Breast epithelium (tissue), 4 donors: Measurements from ENCODE around the gene DNAJC21. TPM values are rescaled to one million over a fixed set of nuclear protein-coding genes. Genes with fewer than 3 reads are reported as not detected.

Source experiments
- DNase-seq, 2 donors: peaks; one replicate each; pipeline ENCODE4 v3.0.0-alpha.2; 2019; ENCODE audit warnings: low spot score in 2 of 2
- H3K27ac ChIP-seq, 2 donors: fragments of 200-600 bp; sonication (generic) in 1 of 2; one replicate each; pipeline ENCODE4 v1.5.1; 2016 to 2019; ENCODE audit warnings: mild to moderate bottlenecking in 1 of 2
- H3K27me3 ChIP-seq, 2 donors: fragments of 200-600 bp; sonication (generic) in 1 of 2; one replicate each; pipeline versions ENCODE4 v1.5.1 to v1.6.0; 2017 to 2019; ENCODE audit warnings: control low read depth in 1 of 2, mild to moderate bottlenecking in 1 of 2
- H3K36me3 ChIP-seq: fragments of 200-600 bp; one replicate; pipeline ENCODE4 v1.5.1; 2019
- H3K4me1 ChIP-seq, 2 donors: fragments of 200-600 bp; sonication (generic); one replicate each; pipeline ENCODE4 v1.5.1; 2016 to 2019; ENCODE audit warnings: control low read depth in 1 of 2
- H3K4me3 ChIP-seq, 3 donors: fragments of 200-600 bp; sonication (generic); 1 replicate in 2 of 3; 2 replicates in 1 of 3; pipeline ENCODE4 v1.5.1; 2016 to 2019; ENCODE audit warnings: mild to moderate bottlenecking in 3 of 3, moderate library complexity in 2 of 3
- H3K9me3 ChIP-seq, 2 donors: fragments of 200-600 bp; sonication (generic) in 1 of 2; one replicate each; pipeline ENCODE4 v1.5.1; 2016 to 2019; ENCODE audit warnings: control low read depth in 1 of 2
- POLR2A ChIP-seq: fragments of 450-650 bp; IDR thresholded peaks from one replicate; pipeline ENCODE4 v1.6.1; 2016; ENCODE audit warnings: antibody characterized with exemption, mild to moderate bottlenecking, moderate library complexity
- POLR2AphosphoS5 ChIP-seq, 3 donors: sonication (generic); formaldehyde crosslinking; IDR thresholded peaks; one replicate each; pipeline ENCODE4 v1.6.1; 2017; ENCODE audit warnings: antibody characterized with exemption in 3 of 3
- intact Hi-C: fragments of 100-400 bp; cut with DNase I; formaldehyde crosslinking; loops from one replicate; pipeline ENCODE4 v1.15.1; 2023; ENCODE audit warnings: low total_unique reads
- total RNA-seq, 3 donors: library from RNA; depleted of rRNA; stranded (reverse); fragments of >200 nt; gene quantifications; one replicate each; pipeline ENCODE4 v1.1.0, GENCODE V29; 2016
- TF ChIP-seq, protein P1 (sequence below), 3 donors: fragments of 450-650 bp; IDR thresholded peaks; one replicate each; pipeline ENCODE4 v1.5.1; 2016 to 2017; ENCODE audit warnings: antibody characterized with exemption in 3 of 3, mild to moderate bottlenecking in 3 of 3, moderate library complexity in 3 of 3

DNAJC21 gene
- total RNA-seq, 3 donors from 2014 or later = 33.8 to 39.8 (median 36.9) TPM

DNA sequence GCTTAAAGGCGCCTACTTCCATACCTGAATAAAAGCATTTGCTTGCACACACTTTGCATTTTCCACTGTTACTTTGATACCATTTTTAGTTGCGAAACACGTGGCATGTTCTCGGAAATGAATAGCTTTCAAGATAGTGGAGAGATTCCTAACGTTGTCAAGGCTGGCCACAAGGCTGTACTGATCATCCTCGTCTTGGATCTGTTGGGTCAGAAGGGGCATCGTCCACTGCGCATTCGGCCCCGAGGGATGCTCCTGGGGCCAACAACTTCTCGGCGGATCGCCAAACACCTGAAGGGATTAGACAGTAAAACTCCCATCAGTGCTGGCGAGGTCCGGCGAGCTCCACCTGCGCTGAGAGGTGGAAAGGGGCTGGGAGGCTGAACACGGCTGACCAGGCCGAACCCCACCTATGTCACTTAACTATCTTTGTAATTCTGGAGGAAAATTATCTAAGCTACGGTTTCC lies 14.7 kb upstream of the DNAJC21 start:
- peak overlapping the region; percentile 90 to 91 for H3K27ac ChIP-seq
- H3K27me3 ChIP-seq = no peaks in the 10 kb centered on the region
- no peaks in the 10 kb centered on the region for H3K36me3 ChIP-seq
- no peak for DNase-seq
- H3K9me3 ChIP-seq = no peaks in the 10 kb centered on the region
- TF ChIP-seq POLR2AphosphoS5 (IDR thresholded peaks at IDR 0.05) (no peak), POLR2A (no peak)
- TF ChIP-seq, protein P1, sequence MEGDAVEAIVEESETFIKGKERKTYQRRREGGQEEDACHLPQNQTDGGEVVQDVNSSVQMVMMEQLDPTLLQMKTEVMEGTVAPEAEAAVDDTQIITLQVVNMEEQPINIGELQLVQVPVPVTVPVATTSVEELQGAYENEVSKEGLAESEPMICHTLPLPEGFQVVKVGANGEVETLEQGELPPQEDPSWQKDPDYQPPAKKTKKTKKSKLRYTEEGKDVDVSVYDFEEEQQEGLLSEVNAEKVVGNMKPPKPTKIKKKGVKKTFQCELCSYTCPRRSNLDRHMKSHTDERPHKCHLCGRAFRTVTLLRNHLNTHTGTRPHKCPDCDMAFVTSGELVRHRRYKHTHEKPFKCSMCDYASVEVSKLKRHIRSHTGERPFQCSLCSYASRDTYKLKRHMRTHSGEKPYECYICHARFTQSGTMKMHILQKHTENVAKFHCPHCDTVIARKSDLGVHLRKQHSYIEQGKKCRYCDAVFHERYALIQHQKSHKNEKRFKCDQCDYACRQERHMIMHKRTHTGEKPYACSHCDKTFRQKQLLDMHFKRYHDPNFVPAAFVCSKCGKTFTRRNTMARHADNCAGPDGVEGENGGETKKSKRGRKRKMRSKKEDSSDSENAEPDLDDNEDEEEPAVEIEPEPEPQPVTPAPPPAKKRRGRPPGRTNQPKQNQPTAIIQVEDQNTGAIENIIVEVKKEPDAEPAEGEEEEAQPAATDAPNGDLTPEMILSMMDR (IDR thresholded peaks at IDR 0.05) = no peak
- peak overlapping the region; percentile 79 to 100 (median 93) for H3K4me3 ChIP-seq
- peaks cover 0 to 9% of the 10 kb centered on the region in 2 donors for H3K4me1 ChIP-seq
- intact Hi-C loops = no loop called here

GRCh38 chr5:34915139-34915855 lies 14.1 kb upstream of the DNAJC21 start, which contains the start of the genes BRIX1 and RAD1:
TSS of gene BRIX1 (plus strand) at chr5:34915711. CDS start at chr5:34915739, 28 bp downstream.
TSS of gene RAD1 (minus strand) at chr5:34915504. CDS start at chr5:34914892, 612 bp downstream.
- intact Hi-C loops = no loop called here
- Histone ChIP-seq H3K9me3 (no peaks in the 10 kb centered on the region), H3K4me3 (peak within 1 kb of the TSS; percentile 79 to 100 (median 93)), H3K36me3 (no peaks in the 10 kb centered on the region), H3K27me3 (no peaks in the 10 kb centered on the region), H3K27ac (peak within 1 kb of the TSS; percentile 90 to 91), H3K4me1 (peaks cover 0 to 9% of the 10 kb centered on the region in 2 donors)
- peak; percentile 94 to 95 for DNase-seq
- TF ChIP-seq, protein P1 (IDR thresholded peaks at IDR 0.05) = peak in 1 of 3 donors; percentile 16
- TF ChIP-seq POLR2AphosphoS5 (IDR thresholded peaks at IDR 0.05) (peak; percentile 80 to 89 (median 88)), POLR2A (no peak)

DNA sequence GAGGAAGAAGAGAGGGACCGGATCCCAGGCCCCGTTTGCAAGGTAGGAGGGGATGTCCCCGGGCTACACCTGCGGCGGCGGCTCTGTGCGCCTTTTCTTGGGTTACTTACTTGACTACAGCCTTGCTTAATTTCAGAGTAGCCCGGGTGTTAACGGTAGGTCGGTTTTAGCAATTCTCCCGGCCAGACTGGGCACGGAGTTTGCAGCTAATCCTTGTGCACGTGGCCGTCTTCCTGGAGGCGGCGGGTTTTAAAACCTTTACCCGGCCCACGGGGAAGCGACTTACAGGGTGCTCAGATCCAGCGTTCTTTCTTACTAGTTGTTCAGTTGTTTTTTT lies 13.5 kb upstream of the DNAJC21 start:
- H3K36me3 ChIP-seq = no peaks in the 10 kb centered on the region
- peak overlapping the region; percentile 79 to 100 (median 93) for H3K4me3 ChIP-seq
- H3K4me1 ChIP-seq = peaks cover 0 to 9% of the 10 kb centered on the region in 2 donors
- intact Hi-C loops = no loop called here
- no peaks in the 10 kb centered on the region for H3K9me3 ChIP-seq
- TF ChIP-seq POLR2AphosphoS5 (IDR thresholded peaks at IDR 0.05) (no peak), POLR2A (no peak)
- TF ChIP-seq, protein P1 (IDR thresholded peaks at IDR 0.05) = no peak
- H3K27ac ChIP-seq = peak overlapping the region; percentile 86 to 90
- no peak for DNase-seq
- no peaks in the 10 kb centered on the region for H3K27me3 ChIP-seq

DNA sequence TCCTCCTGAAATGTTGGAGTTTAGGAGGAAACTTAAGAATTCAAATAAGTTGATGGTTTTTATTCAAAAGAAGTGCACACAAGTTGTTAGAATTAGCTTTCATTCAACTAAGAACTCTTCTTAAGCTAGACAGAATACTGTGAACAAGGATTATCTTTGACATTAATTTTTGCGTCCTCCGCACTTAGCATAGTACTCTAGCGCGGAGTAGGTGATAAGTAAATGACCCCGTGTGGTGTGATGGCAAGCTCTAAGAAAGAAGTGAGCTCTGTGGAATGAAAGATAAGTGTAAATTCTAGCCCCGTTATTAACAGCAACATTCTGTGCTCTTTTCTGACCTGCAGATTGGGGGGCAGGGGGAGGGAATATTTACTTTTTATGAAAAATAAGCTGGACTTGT lies 12.8 kb upstream of the DNAJC21 start:
- TF ChIP-seq, protein P1 (IDR thresholded peaks at IDR 0.05) = no peak
- TF ChIP-seq POLR2AphosphoS5 (IDR thresholded peaks at IDR 0.05) (no peak), POLR2A (no peak)
- no peak overlapping the region for H3K27ac ChIP-seq
- H3K4me1 ChIP-seq = peaks cover 0 to 9% of the 10 kb centered on the region in 2 donors
- peak overlapping the region; percentile 79 to 100 (median 93) for H3K4me3 ChIP-seq
- no peaks in the 10 kb centered on the region for H3K27me3 ChIP-seq
- H3K9me3 ChIP-seq = no peaks in the 10 kb centered on the region
- intact Hi-C loops = no loop called here
- H3K36me3 ChIP-seq = no peaks in the 10 kb centered on the region
- DNase-seq = no peak

DNA sequence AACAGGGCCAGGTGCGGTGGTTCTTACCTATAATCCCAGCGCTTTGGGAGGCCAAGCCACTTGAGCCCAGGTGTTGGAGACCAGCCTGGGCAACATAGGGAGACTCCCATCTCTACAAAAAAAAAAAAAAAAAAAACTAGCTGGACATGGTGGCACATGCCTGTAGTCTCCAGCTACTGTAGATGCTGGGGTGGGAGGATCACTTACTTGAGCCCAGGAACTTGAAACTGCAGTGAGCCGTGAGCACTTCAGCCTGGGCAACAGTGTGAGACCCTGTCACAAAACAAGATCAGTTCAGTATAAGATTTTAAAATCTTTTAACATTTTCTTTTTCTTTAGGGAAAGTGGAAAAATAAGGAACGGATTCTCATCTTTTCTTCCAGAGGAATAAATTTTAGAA lies 11.3 kb upstream of the DNAJC21 start:
- Histone ChIP-seq H3K36me3 (peaks cover 6% of the 10 kb centered on the region), H3K4me1 (peaks cover 0 to 9% of the 10 kb centered on the region in 2 donors), H3K9me3 (no peaks in the 10 kb centered on the region), H3K4me3 (no peak overlapping the region), H3K27me3 (no peaks in the 10 kb centered on the region), H3K27ac (no peak overlapping the region)
- intact Hi-C loops = no loop called here
- no peak for DNase-seq
- TF ChIP-seq, protein P1 (IDR thresholded peaks at IDR 0.05) = no peak
- TF ChIP-seq POLR2A (no peak), POLR2AphosphoS5 (IDR thresholded peaks at IDR 0.05) (no peak)
